Activated naive CD8-positive, alpha-beta T cell treated with anti-CD3 and anti-CD28 coated beads, Interleukin-2, amount 10 ng/mL, durations not matched to agents 7 days and 5 days (primary cell): ENCODE measurements around the gene PPP6R1. TPM values are rescaled to one million over a fixed set of nuclear protein-coding genes. Genes with fewer than 3 reads are reported as not detected.

Source experiments
- ATAC-seq: fragments of 150-1000 bp; cut with Tn5 transposase; one replicate; pipeline ENCODE4 v1.10.0; 2021; ENCODE audit warnings: low read depth, moderate library complexity
- POLR2A ChIA-PET: fragments of 350-600 bp; sonication (Branson Sonifier 250); formaldehyde crosslinking; loops from one replicate; lab custom pipeline; 2021; ENCODE audit warnings: antibody characterized with exemption; lab: Charles Lee
- DNase-seq: peaks from one replicate; pipeline ENCODE4 v3.0.0; 2021
- H3K27ac Mint-ChIP-seq: one replicate; pipeline ENCODE4 v1.8.0; 2022; ENCODE audit warnings: mild to moderate bottlenecking, mixed read lengths
- H3K27me3 Mint-ChIP-seq: one replicate; pipeline ENCODE4 v1.8.0; 2022; ENCODE audit warnings: mild to moderate bottlenecking, moderate library complexity, mixed read lengths
- H3K36me3 Mint-ChIP-seq: one replicate; pipeline ENCODE4 v1.8.0; 2021; ENCODE audit warnings: mild to moderate bottlenecking, mixed read lengths
- H3K4me1 Mint-ChIP-seq: one replicate; pipeline ENCODE4 v1.8.0; 2021; ENCODE audit warnings: mixed read lengths
- H3K4me3 Mint-ChIP-seq: one replicate; pipeline ENCODE4 v1.8.0; 2022; ENCODE audit warnings: mild to moderate bottlenecking, moderate library complexity, mixed read lengths
- H3K9me3 Mint-ChIP-seq: one replicate; pipeline ENCODE4 v1.8.0; 2021; ENCODE audit warnings: mixed read lengths
- total RNA-seq, 2 experiments: library from RNA; stranded (reverse); gene quantifications; one replicate each; pipeline ENCODE4 v1.2.3, GENCODE V29; 2021

PPP6R1 gene
- total RNA-seq, 2 experiments from 2014 or later: 211 to 226 TPM

DNA sequence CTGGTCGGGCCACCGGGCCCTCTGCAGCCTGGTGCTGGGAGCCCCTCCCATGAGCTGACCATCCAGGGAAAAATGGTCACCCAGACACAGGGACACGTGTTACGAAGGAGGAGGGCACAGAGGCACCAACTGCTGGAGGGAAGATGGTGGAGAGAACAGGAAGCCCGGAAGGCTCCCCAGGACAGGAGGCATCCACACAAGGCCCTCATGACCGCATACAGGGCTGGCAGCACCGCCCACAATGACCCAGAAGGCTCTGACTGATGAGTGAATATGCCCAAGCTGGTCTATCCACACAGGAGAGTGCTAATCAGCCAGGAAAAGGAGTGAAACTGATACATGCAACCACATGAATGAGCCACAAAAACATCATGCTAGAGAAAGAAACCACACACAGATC lies 16.3 kb downstream of the PPP6R1 start:
- Mint-ChIP-seq H3K27me3 (no peaks in the 10 kb centered on the region), H3K4me1 (peaks cover 2% of the 10 kb centered on the region), H3K9me3 (no peaks in the 10 kb centered on the region), H3K4me3 (no peak overlapping the region), H3K36me3 (peaks cover 12% of the 10 kb centered on the region), H3K27ac (no peak overlapping the region)
- POLR2A ChIA-PET: interaction anchor here (1.5 to 2.7 kb wide), 2 partner anchors 12 to 17 kb away, joined by 4 to 13 read pairs; no protein-coding TSS in a partner anchor
- ATAC-seq: no peak
- DNase-seq: no peak

DNA sequence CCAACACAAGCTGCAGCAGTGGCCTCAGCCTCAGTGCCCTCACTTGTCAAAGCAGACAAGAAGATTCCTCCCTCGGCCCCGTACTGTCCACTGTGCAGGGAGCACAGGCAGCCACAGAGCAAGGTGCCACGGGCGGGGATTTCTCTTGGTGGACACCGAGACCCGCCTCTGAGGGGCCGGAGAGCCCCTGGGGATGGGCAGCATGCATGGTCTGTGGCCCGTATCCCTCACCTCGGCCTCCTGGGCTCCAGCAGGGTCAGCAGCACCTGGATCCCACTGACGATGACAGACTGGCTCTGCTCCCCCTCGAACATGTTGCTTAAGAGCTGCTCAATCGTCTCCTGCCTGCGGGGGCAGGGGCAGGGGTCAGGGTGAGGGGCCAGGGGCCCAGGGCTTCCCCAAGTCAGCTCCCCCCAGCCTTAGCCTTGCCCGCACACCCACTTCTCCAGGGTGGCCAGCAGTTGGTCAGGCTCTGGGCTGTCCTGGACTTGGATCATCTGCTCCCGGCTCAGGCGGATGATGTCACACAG lies 16.8 kb downstream of the PPP6R1 start:
- Mint-ChIP-seq H3K9me3 (no peaks in the 10 kb centered on the region), H3K4me1 (peaks cover 2% of the 10 kb centered on the region), H3K36me3 (peaks cover 17% of the 10 kb centered on the region)

DNA sequence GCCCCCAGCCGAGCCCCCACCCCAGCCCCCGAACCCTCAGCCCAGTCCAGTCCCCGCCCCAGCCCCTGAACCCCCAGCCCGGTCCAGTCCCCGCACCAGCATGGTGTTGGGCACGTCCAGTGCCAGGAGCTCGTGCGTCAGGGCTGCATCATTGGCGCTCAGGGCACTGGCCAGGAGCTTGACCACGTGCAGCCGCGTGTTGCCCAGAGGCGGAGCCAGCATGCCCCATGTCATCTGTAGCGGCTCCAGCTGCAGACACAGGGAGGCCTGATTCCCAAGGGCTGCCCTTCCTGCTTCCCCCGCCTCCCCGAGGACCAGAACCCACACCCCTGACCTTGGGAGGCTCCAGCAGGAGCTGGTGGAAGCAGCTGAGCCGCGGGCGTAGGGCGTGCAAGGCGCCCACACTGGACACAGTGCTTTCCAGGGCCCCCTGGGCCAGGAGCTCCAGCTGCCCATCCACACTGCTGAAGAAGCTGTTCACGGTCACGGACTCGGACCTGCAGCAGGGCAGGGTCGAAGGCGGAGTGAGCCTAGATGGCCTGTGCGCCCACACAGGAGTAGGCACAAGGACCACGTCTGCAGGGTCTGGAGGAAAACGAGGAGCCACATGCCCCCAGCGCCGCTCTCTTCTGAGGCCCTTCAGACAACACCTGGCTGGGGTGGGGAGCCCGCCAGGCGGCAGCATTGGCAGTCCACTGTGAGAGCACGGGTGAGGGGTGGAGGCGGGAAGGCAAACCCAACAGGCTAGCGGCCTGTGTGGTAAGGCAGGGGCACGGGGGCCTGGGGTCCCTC lies 17.5 kb downstream of the PPP6R1 start:
- no peak overlapping the region for H3K4me3 Mint-ChIP-seq
- H3K36me3 Mint-ChIP-seq: peaks cover 23% of the 10 kb centered on the region
- H3K9me3 Mint-ChIP-seq: no peaks in the 10 kb centered on the region
- DNase-seq (no peak), ATAC-seq (no peak)
- no peaks in the 10 kb centered on the region for H3K27me3 Mint-ChIP-seq
- peaks cover 4% of the 10 kb centered on the region for H3K4me1 Mint-ChIP-seq
- POLR2A ChIA-PET: interaction anchor here (0.6 to 0.9 kb wide), 2 partner anchors 10 to 13 kb away, joined by 3 read pairs; no protein-coding TSS in a partner anchor
- H3K27ac Mint-ChIP-seq: no peak overlapping the region

More for the DNA sequence above, 16.8 kb downstream of the PPP6R1 start:
- no peak for DNase-seq
- Mint-ChIP-seq H3K4me3 (no peak overlapping the region), H3K27me3 (no peaks in the 10 kb centered on the region), H3K27ac (no peak overlapping the region)
- no peak for ATAC-seq
- POLR2A ChIA-PET: interaction anchor here (0.9 kb wide), 1 partner anchor 9 kb away, joined by 3 read pairs; no protein-coding TSS in a partner anchor

DNA sequence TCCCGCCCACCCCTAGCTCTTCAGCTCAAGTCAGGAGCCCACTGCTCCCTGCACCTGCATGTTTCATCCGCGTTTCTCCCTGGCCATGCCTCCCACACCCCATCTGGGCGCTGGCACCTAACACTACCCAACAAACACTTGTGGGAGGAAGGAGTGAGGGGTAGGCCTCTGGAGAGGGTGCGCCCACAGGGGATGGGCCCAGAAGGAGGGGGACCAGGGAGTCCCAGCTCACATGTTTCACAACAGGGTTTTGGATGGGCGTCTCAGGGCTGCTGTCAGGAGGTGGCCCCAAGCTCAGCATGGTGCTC lies 18.1 kb downstream of the PPP6R1 start:
- POLR2A ChIA-PET: no interaction called here
- no peak overlapping the region for H3K4me3 Mint-ChIP-seq
- H3K9me3 Mint-ChIP-seq: no peaks in the 10 kb centered on the region
- no peak for DNase-seq
- no peak for ATAC-seq
- peaks cover 27% of the 10 kb centered on the region for H3K36me3 Mint-ChIP-seq
- no peaks in the 10 kb centered on the region for H3K27me3 Mint-ChIP-seq
- H3K27ac Mint-ChIP-seq: no peak overlapping the region
- H3K4me1 Mint-ChIP-seq: peaks cover 6% of the 10 kb centered on the region

DNA sequence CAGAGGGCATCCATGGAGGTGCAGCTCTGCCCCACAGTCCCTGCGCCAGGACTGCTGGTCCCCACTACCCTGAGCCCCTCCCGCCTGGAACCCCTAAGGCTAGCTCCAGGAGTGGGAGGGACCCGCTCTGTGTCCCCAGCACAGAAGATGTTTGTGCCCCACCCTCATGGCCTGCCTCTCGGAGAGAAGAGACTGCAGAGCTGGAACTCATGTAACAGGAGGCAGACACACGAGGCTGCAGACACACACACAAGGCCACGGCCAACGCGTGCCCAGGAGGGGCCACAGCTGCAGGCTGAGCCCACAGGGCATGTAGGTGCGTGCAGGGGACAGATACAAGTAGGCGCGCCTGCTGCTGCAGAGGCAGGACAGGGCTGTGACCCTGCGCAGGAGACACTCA lies 19.8 kb downstream of the PPP6R1 start:
- POLR2A ChIA-PET: no interaction called here
- DNase-seq: no peak
- H3K4me1 Mint-ChIP-seq: peaks cover 7% of the 10 kb centered on the region
- no peak overlapping the region for H3K27ac Mint-ChIP-seq
- no peak for ATAC-seq
- no peaks in the 10 kb centered on the region for H3K27me3 Mint-ChIP-seq
- no peak overlapping the region for H3K4me3 Mint-ChIP-seq
- peaks cover 38% of the 10 kb centered on the region for H3K36me3 Mint-ChIP-seq
- H3K9me3 Mint-ChIP-seq: no peaks in the 10 kb centered on the region

DNA sequence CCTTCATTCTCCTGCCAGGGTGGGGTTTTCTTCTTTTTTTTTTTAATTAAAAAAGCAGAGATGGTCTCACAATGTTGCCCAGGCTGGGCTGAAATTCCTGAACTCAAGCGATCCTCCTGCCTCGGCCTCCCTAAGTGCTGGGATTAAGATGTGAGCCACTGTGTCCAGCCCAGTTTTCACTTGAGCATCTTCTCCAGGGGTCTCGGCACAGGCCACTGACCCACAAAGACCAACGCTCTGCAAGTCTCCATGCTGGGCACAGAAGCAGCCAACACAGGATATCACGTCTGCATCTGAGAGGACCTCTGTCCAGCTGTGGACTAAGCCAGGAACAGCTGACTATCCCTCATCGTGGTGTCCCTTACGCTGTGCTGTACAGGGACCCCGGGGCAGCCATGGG lies 20.8 kb downstream of the PPP6R1 start:
- ATAC-seq: no peak
- Mint-ChIP-seq H3K4me3 (no peak overlapping the region), H3K36me3 (peaks cover 38% of the 10 kb centered on the region), H3K9me3 (no peaks in the 10 kb centered on the region), H3K4me1 (peaks cover 7% of the 10 kb centered on the region), H3K27me3 (no peaks in the 10 kb centered on the region), H3K27ac (no peak overlapping the region)
- POLR2A ChIA-PET: interaction anchor here (1.2 kb wide), 1 partner anchor 17 kb away, joined by 3 read pairs; no protein-coding TSS in a partner anchor
- no peak for DNase-seq

DNA sequence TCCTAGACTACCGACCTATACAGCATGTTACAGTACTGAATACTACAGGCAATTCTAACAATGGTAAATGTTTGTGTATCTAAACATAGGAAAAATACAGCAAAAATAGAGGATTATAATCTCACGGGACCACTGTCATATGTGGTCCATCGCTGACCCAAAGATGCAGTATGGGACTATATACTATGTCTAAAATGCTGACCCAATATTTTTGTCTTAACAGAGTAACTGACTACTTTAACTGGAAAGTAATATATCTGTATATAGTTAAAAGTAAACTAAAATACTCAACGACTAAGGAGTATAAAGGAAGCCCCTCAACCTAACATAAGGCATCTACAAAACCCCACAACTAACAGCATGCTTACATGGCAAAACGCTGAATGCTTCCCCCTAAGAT lies 25.8 kb downstream of the PPP6R1 start:
- POLR2A ChIA-PET: no interaction called here
- peaks cover 39% of the 10 kb centered on the region for H3K36me3 Mint-ChIP-seq
- no peak overlapping the region for H3K4me3 Mint-ChIP-seq
- no peaks in the 10 kb centered on the region for H3K27me3 Mint-ChIP-seq
- no peaks in the 10 kb centered on the region for H3K9me3 Mint-ChIP-seq
- H3K27ac Mint-ChIP-seq: no peak overlapping the region
- peaks cover 5% of the 10 kb centered on the region for H3K4me1 Mint-ChIP-seq
- DNase-seq (no peak), ATAC-seq (no peak)

DNA sequence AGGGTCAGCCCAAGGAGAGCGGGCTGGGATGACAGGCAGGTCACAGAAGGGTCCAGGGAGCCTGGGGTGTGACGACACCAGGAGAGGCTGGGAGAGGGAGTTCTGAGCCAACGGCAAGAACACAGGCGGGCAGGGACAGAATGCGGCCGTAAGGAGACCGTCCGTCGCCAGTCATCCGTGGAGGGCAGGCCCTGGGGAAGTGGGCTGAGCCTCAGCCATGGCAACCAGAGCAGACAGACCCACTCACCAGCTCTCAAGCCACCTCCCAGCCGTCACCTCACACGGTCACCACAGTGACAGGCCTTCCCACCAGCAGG lies 26.6 kb downstream of the PPP6R1 start:
- Mint-ChIP-seq H3K9me3 (no peaks in the 10 kb centered on the region), H3K27me3 (no peaks in the 10 kb centered on the region), H3K27ac (no peak overlapping the region), H3K4me1 (peaks cover 5% of the 10 kb centered on the region), H3K36me3 (peaks cover 39% of the 10 kb centered on the region), H3K4me3 (no peak overlapping the region)
- ATAC-seq (no peak), DNase-seq (no peak)
- POLR2A ChIA-PET: no interaction called here

DNA sequence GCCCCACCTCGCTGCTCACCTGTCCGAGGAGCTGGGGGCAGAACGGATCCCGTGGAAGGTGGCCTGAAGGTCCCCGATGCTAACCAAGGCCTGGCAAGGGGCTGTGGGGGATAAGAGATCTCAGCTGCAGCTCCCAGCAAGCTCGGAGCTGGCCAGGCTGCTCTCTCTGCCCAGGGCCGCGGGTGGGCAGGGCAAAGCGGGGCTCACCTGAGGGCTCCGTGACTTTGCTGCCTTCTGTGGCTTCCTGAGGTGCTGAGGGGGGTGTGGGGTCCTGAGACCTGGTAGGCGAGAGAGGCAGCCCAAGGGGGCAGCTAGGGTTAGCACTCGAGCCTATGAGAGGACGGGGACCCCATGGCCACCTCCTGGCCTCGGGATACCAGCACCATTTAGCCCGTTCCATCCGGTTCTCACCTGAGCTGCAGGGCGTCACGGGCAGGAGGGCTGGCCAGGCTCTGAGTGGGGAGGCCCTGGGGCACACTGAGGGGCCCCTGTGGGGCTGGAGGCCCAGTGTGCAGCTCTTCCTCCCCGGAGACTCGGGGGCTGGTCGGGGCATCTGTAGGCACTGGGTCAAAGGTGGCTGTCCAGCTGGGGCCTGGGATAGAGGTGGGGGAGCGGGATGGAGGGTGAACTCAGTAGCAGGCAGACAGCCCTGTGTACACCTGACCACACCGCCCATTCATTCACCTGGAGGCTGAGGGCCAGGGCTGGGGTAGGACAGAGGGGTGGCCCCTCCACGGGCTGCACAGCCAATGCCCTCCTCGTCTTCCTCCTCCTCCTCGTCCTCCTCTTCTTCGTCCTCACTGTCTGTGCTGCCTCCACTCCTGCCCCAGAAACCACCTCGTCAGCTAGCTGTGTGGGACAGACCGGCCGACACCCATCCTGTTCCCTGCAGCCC lies 27.2 kb downstream of the PPP6R1 start:
- Mint-ChIP-seq H3K27me3 (no peaks in the 10 kb centered on the region), H3K9me3 (no peaks in the 10 kb centered on the region), H3K4me3 (no peak overlapping the region), H3K36me3 (peaks cover 34% of the 10 kb centered on the region), H3K27ac (no peak overlapping the region), H3K4me1 (peaks cover 3% of the 10 kb centered on the region)
- POLR2A ChIA-PET: no interaction called here
- ATAC-seq (no peak), DNase-seq (no peak)

DNA sequence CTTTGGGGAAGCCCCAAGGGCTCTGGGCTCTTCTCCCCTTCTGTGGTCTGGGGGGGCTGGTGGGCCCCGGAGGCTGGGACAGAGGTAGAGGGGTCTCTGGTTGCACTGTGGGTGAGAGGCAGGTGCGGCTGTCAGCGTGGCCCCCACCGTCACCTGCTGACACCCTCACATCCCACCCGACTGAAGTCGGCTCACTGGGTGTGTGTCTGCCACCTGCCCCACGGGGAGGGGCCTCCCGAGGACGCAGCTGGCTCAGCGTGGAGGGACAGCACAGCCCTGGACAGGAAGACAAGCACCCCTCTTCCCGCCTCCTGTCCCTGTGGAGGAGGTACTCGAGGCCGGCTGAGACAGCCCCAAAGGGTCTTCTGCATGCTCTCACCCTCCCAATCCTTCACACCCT lies 28.0 kb downstream of the PPP6R1 start:
- no peaks in the 10 kb centered on the region for H3K9me3 Mint-ChIP-seq
- H3K36me3 Mint-ChIP-seq: peaks cover 29% of the 10 kb centered on the region
- peaks cover 1% of the 10 kb centered on the region for H3K4me1 Mint-ChIP-seq
- no peak overlapping the region for H3K4me3 Mint-ChIP-seq
- ATAC-seq: no peak
- DNase-seq: no peak
- H3K27ac Mint-ChIP-seq: no peak overlapping the region
- H3K27me3 Mint-ChIP-seq: no peaks in the 10 kb centered on the region
- POLR2A ChIA-PET: no interaction called here

DNA sequence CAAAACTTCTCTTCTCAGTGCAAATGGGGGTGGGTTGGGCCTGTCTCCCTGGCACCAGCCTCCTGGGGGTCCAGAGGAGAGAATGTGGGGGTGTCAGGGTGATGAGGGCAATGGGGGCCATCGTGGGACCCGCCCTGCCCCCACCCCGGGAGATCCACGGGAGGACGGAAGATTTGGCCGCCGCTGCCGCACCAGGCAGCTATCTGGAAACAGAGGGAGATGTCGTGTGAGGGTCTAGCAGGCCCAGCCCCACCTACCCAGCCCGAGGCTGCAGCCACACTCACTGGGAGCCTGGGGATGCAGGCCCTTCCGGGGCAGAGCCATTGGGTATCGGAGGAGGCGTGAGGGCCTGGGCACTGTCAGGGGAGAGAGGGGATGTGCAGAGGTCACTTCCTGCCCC lies 28.5 kb downstream of the PPP6R1 start:
- Mint-ChIP-seq H3K36me3 (peaks cover 33% of the 10 kb centered on the region), H3K9me3 (no peaks in the 10 kb centered on the region), H3K27ac (no peak overlapping the region), H3K4me1 (peaks cover 3% of the 10 kb centered on the region), H3K4me3 (no peak overlapping the region), H3K27me3 (no peaks in the 10 kb centered on the region)
- no peak for DNase-seq
- POLR2A ChIA-PET: interaction anchor here (0.6 to 1.0 kb wide), 2 partner anchors 16 to 19 kb away, joined by 3 read pairs; no protein-coding TSS in a partner anchor
- ATAC-seq: no peak

DNA sequence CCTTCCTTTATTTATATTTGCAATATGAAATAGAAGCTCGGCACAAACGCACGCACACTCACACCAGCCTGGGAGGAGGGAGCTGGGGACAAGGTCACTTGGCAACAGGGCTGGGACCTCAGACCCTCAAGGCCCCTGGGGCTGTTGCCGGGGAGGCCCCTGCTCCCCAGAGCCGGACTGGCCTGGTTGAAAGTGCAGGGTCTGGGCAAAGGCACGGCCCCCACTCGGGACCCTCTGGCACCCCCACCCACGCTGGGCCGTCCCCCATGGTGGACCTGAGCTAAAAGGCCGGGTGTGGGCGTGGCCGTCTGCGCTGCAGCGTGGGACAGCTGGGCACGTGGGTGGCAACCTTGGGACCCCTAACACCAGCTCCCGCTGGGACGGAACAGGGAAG lies 29.0 kb downstream of the PPP6R1 start:
- Mint-ChIP-seq H3K4me3 (no peak overlapping the region), H3K9me3 (no peaks in the 10 kb centered on the region), H3K4me1 (peaks cover 3% of the 10 kb centered on the region), H3K36me3 (peaks cover 28% of the 10 kb centered on the region), H3K27me3 (no peaks in the 10 kb centered on the region), H3K27ac (no peak overlapping the region)
- DNase-seq (no peak), ATAC-seq (no peak)
- POLR2A ChIA-PET: interaction anchor here (0.6 to 1.0 kb wide), 2 partner anchors 15 to 18 kb away, joined by 3 read pairs; no protein-coding TSS in a partner anchor

DNA sequence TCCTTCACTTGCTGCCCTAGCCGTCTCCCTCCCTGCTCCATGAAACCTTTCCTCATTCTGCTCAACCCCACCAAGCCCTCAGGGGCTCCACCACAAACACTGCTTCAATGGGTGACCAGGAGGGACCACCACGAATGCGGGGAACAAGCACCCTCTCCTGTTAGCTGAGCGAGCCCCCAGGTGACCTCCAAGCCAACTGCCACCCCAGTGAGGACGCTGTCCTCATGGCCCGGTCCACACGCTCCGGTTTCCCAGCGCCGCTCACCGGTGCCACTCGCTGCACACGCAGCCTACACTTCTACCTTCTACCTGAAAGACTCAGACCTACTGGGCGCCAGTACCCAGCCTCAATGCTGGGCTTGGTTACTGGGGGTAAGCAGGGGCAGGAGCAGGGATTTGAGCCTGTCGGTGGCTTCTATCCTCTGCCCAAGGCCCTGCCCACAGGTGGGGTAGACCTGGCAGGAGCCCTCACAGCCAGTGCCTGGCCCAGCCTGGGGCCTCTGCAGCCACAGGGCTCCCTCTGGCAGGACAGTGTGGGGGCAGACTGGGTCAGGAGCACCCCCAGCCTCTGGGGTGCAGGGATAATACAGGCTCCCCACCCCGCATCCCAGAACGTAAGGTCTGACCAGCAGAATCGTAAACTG lies 29.6 kb downstream of the PPP6R1 start:
- H3K4me3 Mint-ChIP-seq: no peak overlapping the region
- peaks cover 23% of the 10 kb centered on the region for H3K36me3 Mint-ChIP-seq
- ATAC-seq (no peak), DNase-seq (no peak)
- peaks cover 3% of the 10 kb centered on the region for H3K4me1 Mint-ChIP-seq
- POLR2A ChIA-PET: interaction anchor here (1.0 kb wide), 1 partner anchor 18 kb away, joined by 3 read pairs; no protein-coding TSS in a partner anchor
- no peaks in the 10 kb centered on the region for H3K9me3 Mint-ChIP-seq
- H3K27me3 Mint-ChIP-seq: no peaks in the 10 kb centered on the region
- no peak overlapping the region for H3K27ac Mint-ChIP-seq
